ENCODE results near the gene TRIM2.

- TF ChIP-seq CTCF (IDR thresholded peaks at IDR 0.05) (no peak), POLR2A (IDR thresholded peaks at IDR 0.05) (no peak)
Observed at GRCh38 chr4:153257151-153257620, 52.9 kb downstream of the TRIM2 start.

Measured in transverse colon (tissue), 3 donors.